SK-N-SH treated with all-trans-retinoic acid at 6 μM for 48 hours (cell line): ENCODE data around the gene GREB1.

Source experiments
- ATAC-seq: fragments of 200-7000 bp; cut with Tn5 transposase; 3 replicates; pipeline ENCODE4 v1.9.1; 2020; ENCODE audit warnings: mild to moderate bottlenecking, moderate library complexity
- BACH2 ChIP-seq: fragments of 250-450 bp; sonication (Bioruptor Pico); IDR thresholded peaks from 2 replicates; pipeline ENCODE4 v1.9.0; 2021; ENCODE audit warnings: mild to moderate bottlenecking, borderline replicate concordance
- CREB5 ChIP-seq: fragments of 250-450 bp; sonication (Bioruptor Pico); IDR thresholded peaks from 2 replicates; pipeline ENCODE4 v1.5.1; 2020; ENCODE audit warnings: low read depth, mild to moderate bottlenecking, moderate library complexity
- ISL1 ChIP-seq: fragments of 250-450 bp; sonication (Bioruptor Pico); IDR thresholded peaks from 2 replicates; pipeline ENCODE4 v2.1.2; 2022; ENCODE audit warnings: mild to moderate bottlenecking, moderate library complexity
- PATZ1 ChIP-seq: fragments of 250-450 bp; sonication (Bioruptor Pico); IDR thresholded peaks from 2 replicates; pipeline ENCODE4 v1.8.0; 2020; ENCODE audit warnings: mild to moderate bottlenecking, moderate library complexity, borderline replicate concordance
- POU6F1 ChIP-seq: fragments of 250-450 bp; sonication (Bioruptor Pico); IDR thresholded peaks from 2 replicates; pipeline ENCODE4 v1.8.0; 2021; ENCODE audit warnings: low read depth, mild to moderate bottlenecking, moderate library complexity, borderline replicate concordance
- RARB ChIP-seq: fragments of 250-450 bp; sonication (Bioruptor Pico); IDR thresholded peaks from 2 replicates; pipeline ENCODE4 v1.8.0; 2021; ENCODE audit warnings: mild to moderate bottlenecking, moderate library complexity
- SNAI2 ChIP-seq: fragments of 250-450 bp; sonication (Bioruptor Pico); IDR thresholded peaks from 2 replicates; pipeline ENCODE4 v1.5.0; 2020; ENCODE audit warnings: mild to moderate bottlenecking, moderate library complexity
- TCF4 ChIP-seq: fragments of 250-450 bp; sonication (Bioruptor Pico); IDR thresholded peaks from 2 replicates; pipeline ENCODE4 v1.8.0; 2021; ENCODE audit warnings: mild to moderate bottlenecking, moderate library complexity, borderline replicate concordance
- TSHZ2 ChIP-seq: fragments of 250-450 bp; sonication (Bioruptor Pico); IDR thresholded peaks from 2 replicates; pipeline ENCODE4 v1.5.0; 2020; ENCODE audit warnings: mild to moderate bottlenecking, moderate library complexity
- ZC3H10 ChIP-seq: fragments of 250-450 bp; sonication (Bioruptor Pico); IDR thresholded peaks from 2 replicates; pipeline ENCODE4 v1.5.1; 2021; ENCODE audit warnings: mild to moderate bottlenecking, moderate library complexity
- ZFP3 ChIP-seq: fragments of 250-450 bp; sonication (Bioruptor Pico); IDR thresholded peaks from 2 replicates; pipeline ENCODE4 v1.5.0; 2020; ENCODE audit warnings: mild to moderate bottlenecking, moderate library complexity
- ZFP30 ChIP-seq: fragments of 450-650 bp; formaldehyde crosslinking; IDR thresholded peaks from 2 replicates; pipeline ENCODE4 v1.5.0; 2022; ENCODE audit warnings: mild to moderate bottlenecking, moderate library complexity
- ZNF565 ChIP-seq: fragments of 450-650 bp; formaldehyde crosslinking; conservative IDR thresholded peaks from 2 replicates; pipeline ENCODE4 v1.5.0; 2020; ENCODE audit warnings: low read depth, mild to moderate bottlenecking, moderate library complexity
- ZNF70 ChIP-seq: fragments of 450-650 bp; formaldehyde crosslinking; IDR thresholded peaks from 2 replicates; pipeline ENCODE4 v1.5.0; 2020; ENCODE audit warnings: mild to moderate bottlenecking, moderate library complexity
- ZNF8 ChIP-seq: fragments of 450-650 bp; formaldehyde crosslinking; IDR thresholded peaks from 2 replicates; pipeline ENCODE4 v1.5.0; 2020; ENCODE audit warnings: mild to moderate bottlenecking, moderate library complexity
- TF ChIP-seq, protein P1 (sequence below): fragments of 250-450 bp; sonication (Bioruptor Pico); IDR thresholded peaks from 2 replicates; pipeline ENCODE4 v1.5.1; 2021; ENCODE audit warnings: mild to moderate bottlenecking, moderate library complexity

GREB1 gene

DNA sequence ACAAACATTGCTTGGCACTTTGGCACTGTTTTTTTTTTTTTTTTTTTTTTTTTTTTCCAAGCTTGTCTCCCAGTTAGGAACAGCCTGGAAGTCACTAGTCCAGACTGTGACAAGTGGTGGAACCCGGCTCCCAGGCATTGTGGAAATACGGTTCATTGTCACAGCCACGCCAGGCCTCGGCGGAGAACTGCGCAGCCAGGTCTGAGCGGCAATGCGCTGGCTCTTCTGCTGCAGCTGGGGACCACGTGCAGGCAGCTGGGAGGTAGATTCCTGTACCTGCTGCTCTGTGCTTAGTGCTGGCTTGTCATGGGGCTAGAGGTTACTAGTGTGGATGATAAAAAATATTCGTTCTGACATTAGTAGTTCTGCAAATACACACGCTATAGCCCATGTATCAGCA, 131.2 kb downstream of the GREB1 start (continued):
- TF ChIP-seq, protein P1, sequence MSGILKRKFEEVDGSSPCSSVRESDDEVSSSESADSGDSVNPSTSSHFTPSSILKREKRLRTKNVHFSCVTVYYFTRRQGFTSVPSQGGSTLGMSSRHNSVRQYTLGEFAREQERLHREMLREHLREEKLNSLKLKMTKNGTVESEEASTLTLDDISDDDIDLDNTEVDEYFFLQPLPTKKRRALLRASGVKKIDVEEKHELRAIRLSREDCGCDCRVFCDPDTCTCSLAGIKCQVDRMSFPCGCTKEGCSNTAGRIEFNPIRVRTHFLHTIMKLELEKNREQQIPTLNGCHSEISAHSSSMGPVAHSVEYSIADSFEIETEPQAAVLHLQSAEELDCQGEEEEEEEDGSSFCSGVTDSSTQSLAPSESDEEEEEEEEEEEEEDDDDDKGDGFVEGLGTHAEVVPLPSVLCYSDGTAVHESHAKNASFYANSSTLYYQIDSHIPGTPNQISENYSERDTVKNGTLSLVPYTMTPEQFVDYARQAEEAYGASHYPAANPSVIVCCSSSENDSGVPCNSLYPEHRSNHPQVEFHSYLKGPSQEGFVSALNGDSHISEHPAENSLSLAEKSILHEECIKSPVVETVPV (CRISPR knock-in tag), result no peak
- no peak for TF ChIP-seq ISL1 (CRISPR knock-in tag)
- no peak for TF ChIP-seq ZNF8
- TF ChIP-seq ZNF565 (CRISPR knock-in tag), result no peak
- no peak for TF ChIP-seq TCF4 (CRISPR knock-in tag)
- TF ChIP-seq SNAI2, result no peak
- no peak for TF ChIP-seq TSHZ2 (CRISPR knock-in tag)
- TF ChIP-seq, all 23 proteins: peak for 0

DNA sequence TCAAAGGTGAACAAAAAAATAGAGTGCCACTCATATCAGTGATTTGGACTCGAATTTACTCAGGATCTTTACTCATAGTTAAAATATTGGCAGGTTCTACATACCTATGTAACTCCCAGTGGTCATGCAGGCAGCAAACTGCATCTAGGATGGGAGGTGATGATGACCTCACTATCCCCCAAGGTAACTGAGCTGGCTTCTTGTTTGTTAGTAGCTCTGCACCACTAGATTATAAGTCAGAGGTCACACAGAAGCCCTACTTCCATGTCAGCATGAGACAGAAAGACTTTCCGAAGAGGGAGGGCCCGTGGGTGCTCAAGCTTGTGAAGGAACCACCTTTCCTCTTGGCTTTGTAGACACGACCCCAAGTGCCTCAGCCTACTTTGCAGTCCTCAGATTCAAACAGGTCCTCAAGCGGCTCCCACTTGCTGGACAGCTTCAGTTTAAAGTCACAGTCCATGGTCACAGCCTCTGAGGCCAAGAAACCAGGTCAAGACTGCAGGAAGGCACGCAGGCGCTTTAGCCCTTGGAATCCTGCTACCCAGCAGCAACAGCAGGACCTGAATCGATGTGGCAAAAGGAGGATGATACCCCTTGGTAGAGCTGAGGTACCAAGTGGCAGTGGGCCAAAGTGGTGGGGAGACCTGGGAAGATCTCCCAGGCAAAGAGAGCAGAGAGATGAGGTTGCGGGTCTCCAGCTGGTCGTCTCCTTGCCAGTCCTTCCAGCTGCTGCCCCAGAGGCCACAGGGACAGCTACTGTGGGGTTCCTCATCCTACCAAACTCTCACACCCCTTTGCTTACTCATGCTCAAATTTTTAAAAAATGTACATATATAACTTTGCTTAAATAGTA, 131.9 kb downstream of the GREB1 start:
- ATAC-seq, result no peak
- no peak for TF ChIP-seq PATZ1 (CRISPR knock-in tag)
- TF ChIP-seq CREB5 (CRISPR knock-in tag), result no peak
- no peak for TF ChIP-seq BACH2
- no peak for TF ChIP-seq ZFP3 (CRISPR knock-in tag)
- no peak for TF ChIP-seq TCF4 (CRISPR knock-in tag)
- TF ChIP-seq TSHZ2 (CRISPR knock-in tag), result no peak
- TF ChIP-seq POU6F1 (CRISPR knock-in tag), result no peak
- TF ChIP-seq ZNF8, result no peak
- no peak for TF ChIP-seq ISL1 (CRISPR knock-in tag)
- no peak for TF ChIP-seq ZNF70 (CRISPR knock-in tag)
- TF ChIP-seq ZNF565 (CRISPR knock-in tag), result no peak
- TF ChIP-seq ZFP30 (CRISPR knock-in tag), result no peak
- no peak for TF ChIP-seq RARB (CRISPR knock-in tag)
- TF ChIP-seq ZC3H10 (CRISPR knock-in tag), result no peak
- TF ChIP-seq, protein P1 (CRISPR knock-in tag), result no peak
- no peak for TF ChIP-seq SNAI2
